ENCODE data around the gene CBFA2T2. TPM values are rescaled to one million over a fixed set of nuclear protein-coding genes. Genes with fewer than 3 reads are reported as not detected.

The CBFA2T2 gene
- total RNA-seq, 2 donors from 2014 or later: 8.3 to 10.7 TPM

DNA sequence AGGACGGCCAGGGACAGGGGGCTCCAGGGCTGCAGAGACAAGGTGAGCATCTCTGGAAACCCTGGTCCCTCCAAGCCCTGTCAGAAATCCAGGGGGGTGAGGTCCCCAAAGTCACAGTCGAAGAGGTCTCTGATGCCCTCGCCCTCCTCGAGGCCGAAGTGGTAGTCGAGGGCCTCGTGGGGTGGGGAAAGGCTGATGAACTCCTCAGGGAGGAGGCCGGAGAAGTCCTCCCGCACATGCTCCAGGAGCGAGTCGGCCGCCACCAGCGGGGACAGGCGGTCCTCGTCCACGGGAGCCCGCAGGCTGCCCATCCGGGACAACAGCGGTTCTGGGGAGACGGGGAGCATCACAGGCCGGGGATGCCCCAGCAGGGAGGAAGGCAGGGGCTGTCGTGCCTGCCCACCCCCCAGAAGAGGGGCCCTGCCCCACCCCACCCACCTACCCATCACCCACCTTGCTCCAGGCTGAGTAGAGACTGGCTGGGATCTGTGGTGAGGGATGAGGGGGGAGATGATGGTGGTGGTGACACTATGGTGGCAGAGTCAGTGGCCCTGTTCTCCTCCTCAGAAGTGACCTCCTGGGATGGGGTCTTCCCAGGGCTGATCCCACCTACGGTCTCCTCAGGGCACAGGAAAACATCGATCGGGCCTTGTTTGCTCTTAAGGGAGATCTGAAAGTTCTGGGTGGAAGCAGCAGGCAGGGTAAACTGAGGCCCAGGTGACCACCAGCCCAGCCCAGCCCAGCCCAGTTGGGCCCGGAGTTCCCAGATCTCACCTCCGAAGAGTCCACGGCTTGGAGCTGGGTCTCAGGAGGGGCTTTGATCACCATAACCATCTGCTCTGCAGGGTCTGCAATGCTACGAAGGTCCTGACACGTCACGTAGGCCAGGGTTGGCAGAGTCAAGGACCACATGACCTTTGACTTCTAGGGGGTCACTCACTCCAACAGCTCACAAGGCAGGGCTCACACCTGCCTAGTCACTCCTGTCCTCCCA is 187.1 kb downstream of the CBFA2T2 start:
- ATAC-seq (no peak), DNase-seq (no peak)
- intact Hi-C loops (cut with DNase I): no loop called here

DNA sequence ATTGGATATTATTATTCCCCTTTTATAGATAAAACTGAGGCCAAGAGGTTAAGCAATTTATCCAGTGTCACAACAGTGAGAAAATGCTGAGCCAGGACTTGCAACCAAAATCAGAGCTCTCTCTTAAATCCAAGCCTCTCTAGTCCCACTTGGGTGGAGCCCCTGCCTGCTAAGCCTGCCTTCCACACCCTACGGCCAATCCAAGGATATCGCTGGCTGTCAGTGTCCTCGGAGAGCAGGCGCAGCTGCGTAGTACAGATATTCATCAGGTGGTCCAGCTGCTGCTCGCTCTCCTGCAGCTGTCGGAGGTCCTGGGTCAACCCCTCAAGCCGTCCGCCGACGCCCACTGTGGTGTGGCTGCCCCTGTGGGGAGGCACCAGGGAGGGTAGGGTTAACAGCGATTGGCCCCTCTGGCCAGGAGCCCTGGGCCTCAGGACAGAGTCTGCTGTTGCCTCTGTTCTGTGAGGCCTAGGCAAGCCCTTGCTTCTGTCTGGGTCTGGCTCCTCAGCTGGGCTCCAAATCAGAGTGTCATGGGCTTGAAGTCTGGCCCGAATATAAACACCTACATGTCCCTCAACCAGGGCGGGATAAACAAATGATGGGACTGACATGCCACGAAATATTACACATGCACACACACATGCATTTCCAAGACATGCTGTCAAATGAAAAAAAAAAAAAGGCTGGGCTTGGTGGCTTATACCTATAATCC is 188.3 kb downstream of the CBFA2T2 start:
- DNase-seq: peak; percentile 56
- intact Hi-C loops (cut with DNase I): no loop called here
- ATAC-seq: peak; percentile 21 to 40

DNA sequence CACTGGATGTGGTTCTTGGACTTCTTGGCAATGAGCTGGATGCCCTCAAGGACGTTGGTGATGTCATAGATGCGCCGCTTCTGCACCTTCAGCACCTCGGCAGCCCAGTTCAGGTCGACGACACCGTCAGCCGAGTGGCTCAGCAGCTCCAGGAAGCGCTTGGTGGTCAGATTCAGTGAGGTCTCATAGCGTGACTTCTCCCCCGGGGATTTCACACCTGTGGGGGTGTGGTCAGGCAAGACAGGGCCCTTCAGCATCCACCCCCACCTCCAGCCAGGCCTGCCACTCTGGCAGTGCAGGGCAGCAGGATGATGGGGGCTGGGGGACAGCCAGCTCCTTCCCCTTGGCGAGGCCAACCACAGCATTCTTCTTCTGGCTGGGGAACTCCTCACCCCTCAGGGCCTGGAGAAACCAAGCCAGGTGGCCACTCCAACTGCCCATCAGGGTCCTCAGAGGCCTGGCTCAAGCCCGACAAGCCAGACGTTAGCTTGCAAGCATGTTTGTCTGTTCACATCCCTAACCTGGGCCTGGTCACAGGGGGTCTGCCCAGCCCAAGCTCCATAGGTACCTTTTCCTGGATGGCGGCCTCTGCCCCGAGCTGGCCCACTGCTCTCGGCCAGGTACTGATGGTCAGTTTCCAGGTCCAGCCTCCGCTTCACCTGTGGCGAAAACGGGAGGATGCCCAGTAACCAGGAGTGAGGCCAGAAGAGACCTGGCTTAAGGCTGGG is 190.0 kb downstream of the CBFA2T2 start:
- ATAC-seq (no peak), DNase-seq (no peak)
- intact Hi-C loops (cut with DNase I): no loop called here

DNA sequence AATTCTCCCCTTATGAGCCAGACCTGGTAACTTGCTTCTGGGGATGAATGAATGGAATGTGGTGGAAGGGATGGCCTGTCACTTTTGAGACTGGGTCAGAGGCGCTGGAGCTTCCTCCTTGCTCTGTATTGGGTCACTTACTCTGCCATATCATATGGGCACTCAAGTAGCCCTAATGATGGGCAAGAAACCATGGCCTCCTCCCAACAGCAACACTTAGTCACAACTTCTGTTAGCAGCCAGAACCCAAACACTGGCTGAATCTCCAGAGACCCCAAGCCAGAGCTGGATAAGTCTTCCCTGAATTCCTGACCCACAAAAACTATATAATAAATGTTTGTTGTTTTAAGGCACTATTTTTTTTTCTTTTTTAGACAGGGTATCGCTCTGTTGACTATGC is 190.8 kb downstream of the CBFA2T2 start:
- DNase-seq (no peak), ATAC-seq (no peak)
- intact Hi-C loops (cut with DNase I): no loop called here

DNA sequence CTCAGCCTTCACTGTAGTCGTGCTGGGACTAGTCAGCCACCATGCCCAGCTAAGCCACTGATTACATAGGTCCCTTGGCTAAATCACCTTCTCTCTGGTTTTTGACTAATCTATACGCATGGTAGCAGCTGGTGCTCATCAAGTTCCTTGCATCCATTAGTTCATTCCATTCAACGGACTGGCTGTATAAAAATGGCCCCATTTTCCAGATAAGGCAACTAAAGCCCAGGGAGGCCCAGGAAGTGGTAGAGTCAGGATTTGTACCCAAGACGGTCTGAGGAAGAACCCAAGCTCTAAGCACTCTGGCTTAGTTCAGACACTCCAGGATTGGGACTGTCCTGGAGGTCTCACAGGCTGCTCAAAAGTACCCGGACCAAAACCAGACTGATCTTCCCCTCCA is 191.4 kb downstream of the CBFA2T2 start:
- intact Hi-C loops (cut with DNase I): no loop called here
- ATAC-seq (no peak), DNase-seq (no peak)

DNA sequence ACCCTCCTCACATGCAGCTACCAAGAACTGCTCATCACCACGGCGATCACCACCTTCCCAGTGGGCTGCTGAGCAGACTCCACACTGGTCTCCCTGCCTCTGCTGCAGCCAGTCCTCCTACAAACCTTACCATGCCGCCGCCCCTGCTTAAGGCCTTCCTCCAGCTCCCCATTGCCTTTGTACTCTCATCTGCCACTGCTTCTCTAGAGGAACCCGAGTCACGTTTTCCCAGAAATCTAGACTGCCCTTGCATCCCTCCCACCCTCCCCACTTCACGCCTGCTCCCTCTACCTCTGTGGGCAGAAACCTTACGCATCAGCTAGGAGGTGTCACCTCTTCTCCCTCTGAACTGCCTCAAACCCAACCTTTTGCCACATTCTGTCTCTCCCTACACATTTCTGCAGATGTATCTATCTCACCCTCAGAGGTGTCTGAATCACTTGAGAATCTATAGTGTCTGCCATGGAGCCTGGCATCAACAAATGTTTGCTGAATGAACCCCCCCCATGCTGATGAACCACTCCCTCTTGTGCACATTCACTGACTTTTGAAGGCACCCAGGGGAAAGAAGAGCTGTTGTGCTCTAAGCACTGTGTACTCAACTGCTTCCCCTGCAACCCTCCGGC is 191.9 kb downstream of the CBFA2T2 start:
- intact Hi-C loops (cut with DNase I): no loop called here
- DNase-seq: no peak
- no peak for ATAC-seq

DNA sequence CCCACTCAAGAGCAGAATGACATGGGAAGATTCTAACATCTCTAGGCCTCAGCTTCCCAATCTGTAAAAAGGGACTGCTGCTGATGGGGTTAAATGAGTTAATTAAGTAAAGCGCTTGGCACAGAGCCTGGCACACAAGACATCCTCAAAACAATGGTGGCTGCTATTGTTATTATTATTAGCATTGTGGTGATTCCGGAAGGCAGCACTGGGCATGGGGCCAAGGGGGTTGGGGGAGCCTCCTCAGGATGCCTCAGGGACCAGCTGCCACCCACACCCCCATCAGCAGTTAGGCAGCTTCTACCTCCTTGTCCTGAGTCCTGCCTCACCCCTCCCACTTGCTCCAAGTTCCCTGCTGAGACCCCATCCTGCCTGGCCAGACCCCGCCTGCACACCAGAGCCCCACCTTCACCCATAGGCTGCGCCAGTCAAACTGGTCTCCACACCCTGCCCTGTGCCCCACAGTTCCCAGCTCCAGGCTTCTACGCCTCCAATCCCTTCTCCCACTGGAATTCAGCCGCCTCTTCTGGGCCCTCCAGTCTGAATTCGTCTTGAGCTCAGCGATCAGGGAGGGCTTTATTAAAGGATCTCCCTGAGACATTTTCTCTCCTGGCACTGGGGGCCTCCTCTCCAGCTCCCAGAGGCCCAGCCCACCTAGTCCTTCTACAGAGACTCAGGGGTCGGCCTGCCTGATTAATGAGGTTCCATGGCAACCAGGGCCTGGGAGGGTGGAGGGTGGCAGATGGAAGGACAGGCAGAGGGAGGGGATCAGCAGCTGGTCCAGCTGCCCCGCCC is 194.8 kb downstream of the CBFA2T2 start:
- ATAC-seq: no peak
- intact Hi-C loops (cut with DNase I): loop anchor here in 1 of 2 donors (5.0 kb wide), 1 partner anchor 48 kb away; the partner anchor contains the start of gene ZNF341
- no peak for DNase-seq

DNA sequence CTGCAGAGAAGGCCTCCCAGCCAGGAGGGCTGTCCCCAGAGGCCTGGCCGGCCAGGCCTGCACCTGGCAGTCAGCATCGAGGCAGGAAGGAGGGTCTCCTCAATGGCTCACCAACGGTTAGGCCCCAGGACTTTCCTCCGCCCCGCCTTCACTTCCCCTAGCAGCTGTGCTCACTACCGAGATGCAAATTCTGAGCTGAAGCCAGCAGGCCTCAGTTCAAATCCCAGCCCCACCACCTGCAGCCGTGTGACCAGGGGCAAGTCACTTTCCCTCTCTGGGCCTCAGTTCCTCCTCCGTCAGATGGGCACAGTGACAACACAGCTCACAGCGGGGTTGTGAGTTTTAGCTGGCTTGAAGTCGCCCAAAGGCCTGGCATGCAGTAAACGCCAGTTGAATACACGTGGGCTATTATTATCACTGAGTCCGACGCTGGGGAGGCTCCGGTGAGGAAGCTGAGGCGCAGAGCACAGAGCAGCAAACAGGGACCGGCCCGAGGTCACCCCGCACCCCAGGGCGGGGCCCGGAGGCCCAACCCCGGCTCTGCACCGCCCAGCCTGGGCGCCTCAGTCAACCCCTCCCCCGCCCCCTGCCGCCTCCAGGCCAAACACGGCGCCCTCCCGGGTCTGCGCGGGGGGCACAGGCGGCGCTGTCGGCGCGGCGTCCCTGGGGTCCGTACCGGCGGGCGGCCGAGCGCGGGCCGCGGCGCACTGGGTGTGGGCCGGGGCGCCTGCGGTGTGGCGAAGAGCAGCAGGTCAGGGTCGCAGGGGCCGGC is 195.6 kb downstream of the CBFA2T2 start:
- ATAC-seq: no peak
- DNase-seq: no peak
- intact Hi-C loops (cut with DNase I): loop anchor here in 1 of 2 donors (5.0 kb wide), 1 partner anchor 47 kb away; the partner anchor contains the start of gene ZNF341

DNA sequence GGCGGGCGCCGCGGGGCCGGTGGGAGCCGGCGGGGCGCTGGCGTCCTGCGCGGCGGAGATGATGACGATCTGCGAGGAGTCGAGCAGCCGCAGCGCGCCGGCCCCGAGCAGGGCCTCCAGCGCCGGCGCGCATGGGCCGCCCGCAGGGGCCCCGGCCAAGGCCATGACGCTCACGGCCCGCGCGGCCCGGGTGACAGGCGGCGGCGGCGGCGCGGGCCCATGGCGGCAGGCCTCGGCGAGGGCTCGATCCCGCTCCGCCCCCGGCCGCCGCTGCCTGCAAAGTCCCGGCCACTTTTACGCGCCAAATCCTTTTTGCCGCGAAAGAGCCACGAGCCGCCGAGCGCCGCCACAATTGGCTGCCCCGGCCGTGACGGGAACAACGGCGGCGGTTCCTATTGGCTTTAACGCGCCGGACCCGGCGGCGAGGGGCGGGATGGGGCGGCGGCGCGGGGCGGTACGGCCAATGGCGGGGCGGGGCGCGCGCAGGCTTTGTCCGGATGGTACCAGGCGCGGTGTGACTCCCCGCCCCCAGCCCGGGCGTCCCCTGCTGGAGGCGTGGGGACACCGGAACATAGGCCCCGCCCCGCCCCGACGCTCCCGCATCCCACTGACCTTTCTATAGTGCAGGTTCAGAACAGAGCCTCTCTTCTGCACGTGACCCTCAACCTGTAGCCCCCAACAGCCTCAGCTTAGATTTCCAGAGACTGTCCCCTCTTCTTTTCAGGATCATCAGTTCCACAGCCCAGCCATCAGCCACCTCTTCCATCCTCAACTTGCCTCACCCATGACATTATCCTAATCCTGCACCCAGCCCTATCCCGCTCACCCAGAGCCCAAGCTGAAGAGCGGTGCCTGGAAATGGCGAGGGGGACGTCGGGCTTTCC is 196.4 kb downstream of the CBFA2T2 start, which contains the start of gene E2F1:
E2F1 (minus strand) TSS at position 286 of the 884 bp plus-strand sequence; CDS start at position 165, 121 bp downstream.
- DNase-seq (peak; percentile 97), ATAC-seq (peak; percentile 98 to 99)
- intact Hi-C loops (cut with DNase I): loop anchor here in 1 of 2 donors (5.0 kb wide), 1 partner anchor 46 kb away; the partner anchor contains the start of gene ZNF341

DNA sequence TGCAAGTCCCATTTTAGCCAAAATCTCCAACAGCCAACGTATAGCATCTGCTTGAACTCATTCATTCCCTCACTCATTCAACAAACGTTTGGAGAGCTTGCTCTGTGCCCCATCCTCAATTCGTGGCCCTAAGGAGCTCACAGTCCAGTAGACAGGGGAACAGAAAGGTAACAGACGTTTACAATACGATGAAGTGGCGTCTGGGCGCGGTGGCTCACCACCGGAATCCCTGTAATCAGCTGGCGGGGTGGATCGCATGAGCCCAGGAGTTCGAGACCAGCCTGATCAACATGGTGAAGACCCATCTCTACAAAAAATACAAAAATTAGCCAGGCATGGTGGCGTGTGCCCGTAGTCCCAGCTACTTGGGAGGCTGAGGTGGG is 197.1 kb downstream of the CBFA2T2 start:
- intact Hi-C loops (cut with DNase I): loop anchor here in 1 of 2 donors (5.0 kb wide), 1 partner anchor 45 kb away; the partner anchor contains the start of gene ZNF341
- ATAC-seq (no peak), DNase-seq (no peak)

DNA sequence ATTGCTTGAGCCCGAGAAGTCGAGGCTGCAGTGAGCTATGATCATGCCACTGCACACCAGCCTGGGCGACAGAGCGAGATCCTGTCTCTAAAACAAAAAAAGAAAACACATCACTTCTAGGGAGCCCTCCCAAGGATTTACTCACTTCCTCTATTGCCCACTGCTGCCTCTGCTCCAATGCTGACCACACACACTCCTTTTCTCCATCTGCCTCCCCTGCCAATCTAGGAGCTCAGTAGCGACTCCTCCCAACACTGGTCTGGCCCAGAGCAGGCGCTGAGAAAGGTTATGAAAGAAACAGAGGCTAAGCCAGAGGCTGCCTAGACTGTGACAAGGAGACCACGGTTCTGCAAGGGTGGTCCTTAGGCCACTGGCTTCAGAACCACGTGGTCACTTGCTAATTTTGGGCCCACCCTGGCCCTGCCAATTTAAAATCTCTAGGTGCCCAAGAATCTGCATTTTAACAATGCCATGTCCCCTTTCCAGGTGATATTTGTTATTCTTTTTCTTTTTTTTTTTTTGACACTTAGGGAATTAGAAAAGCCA is 197.5 kb downstream of the CBFA2T2 start:
- no peak for DNase-seq
- ATAC-seq: peak in 1 of 2 donors; percentile 26
- intact Hi-C loops (cut with DNase I): loop anchor here in 1 of 2 donors (5.0 kb wide), 1 partner anchor 45 kb away; the partner anchor contains the start of gene ZNF341

DNA sequence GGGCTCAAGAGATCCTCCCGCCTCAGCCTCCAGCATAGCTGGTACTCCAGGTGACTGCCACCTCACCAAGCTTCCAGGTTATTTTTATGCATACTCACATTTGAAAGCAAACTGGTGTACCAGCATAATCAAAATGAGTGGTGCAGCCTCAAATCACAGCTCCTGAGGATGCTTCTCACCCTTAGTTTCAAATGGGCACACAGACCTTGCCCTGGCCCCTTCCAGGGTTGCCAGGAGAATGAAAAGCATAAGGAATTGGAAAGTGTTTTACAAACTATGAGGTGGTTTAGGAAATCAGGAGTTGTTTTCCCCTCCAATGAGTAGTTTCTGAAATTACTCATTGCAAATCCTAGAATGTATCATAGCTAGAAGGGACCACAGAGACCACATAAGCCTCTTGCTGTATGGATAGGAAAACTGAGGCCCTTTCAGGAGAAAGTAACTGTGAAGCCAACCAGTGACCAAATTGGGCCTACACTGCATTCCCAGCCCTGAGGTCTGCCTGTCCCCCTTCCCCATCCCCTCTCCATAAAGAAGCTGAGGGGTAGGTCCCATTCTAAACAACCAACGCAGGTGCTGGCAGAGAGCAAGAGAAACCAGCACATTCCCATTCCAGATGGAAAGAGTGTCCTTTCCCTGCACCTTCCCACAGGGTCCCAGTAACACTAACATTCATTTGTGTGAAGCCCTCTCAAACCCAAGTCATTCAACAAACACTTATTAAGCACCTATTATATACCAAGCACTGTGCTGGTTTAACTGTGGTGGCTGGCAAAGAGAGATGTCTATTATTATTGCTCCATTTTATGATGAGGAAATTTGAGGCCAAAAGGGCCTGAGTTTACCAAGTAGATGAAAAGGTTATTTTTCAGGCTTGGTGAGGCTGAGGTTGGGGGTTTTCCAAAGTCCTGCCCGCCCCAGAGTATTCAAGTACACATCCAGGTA is 198.4 kb downstream of the CBFA2T2 start:
- DNase-seq (no peak), ATAC-seq (no peak)
- intact Hi-C loops (cut with DNase I): loop anchor here in 1 of 2 donors (5.0 kb wide), 1 partner anchor 44 kb away; the partner anchor contains the start of gene ZNF341

DNA sequence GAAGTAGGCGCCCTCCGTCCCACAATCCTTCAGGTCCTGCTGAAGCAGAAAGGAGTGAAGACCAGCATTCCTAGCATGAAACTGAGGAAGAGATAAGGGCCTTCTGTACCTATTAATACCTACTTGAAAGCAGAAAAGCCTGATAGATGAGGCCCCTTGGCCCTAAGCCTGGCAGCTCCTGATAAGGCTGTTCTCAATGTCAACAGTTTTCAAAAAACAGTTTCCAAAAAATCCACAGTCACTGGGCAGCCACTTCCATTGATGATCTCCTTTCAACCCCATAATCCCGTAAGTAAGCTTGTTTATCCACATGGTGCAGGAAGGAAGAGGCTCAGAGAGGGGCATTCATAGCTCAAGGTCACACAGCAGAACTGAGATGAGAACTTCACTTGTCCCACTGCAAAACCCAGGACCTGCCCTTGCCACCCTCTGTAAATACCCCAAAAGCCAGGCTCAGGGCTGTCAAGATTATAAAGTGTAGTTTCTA is 199.1 kb downstream of the CBFA2T2 start:
- ATAC-seq (peak in 1 of 2 donors; percentile 1), DNase-seq (no peak)
- intact Hi-C loops (cut with DNase I): loop anchor here in 1 of 2 donors (5.0 kb wide), 1 partner anchor 43 kb away; the partner anchor contains the start of gene ZNF341

DNA sequence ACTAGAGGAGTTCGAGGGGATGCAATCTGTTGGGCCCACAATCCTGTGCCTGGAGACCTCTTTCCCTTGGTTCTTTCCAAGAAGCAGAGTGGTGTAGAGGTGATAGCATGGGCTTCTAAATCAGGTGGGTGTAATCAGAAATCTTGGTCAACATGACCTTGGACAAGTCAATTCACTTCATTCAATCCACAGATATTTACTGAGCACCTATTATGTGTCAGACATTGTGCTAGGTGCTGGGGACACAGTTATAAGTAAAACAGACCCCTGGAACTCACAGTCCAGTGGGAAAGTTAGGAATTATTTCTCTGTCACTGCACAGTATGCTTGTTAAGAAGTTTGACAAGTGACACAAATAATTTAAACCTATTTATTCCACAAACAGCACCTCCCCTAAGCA is 199.6 kb downstream of the CBFA2T2 start:
- no peak for ATAC-seq
- DNase-seq: no peak
- intact Hi-C loops (cut with DNase I): loop anchor here in 1 of 2 donors (5.0 kb wide), 1 partner anchor 43 kb away; the partner anchor contains the start of gene ZNF341

All from left cardiac atrium (tissue), 4 donors.